ENCODE data around the gene XYLT1.

Gene XYLT1

GRCh38 chr16:17184026-17184425 is 286.7 kb downstream of the XYLT1 start:
- H3K27ac ChIP-seq (ENCODE audit: low read depth, low read length) = no peak overlapping the region
- H2AK5ac ChIP-seq (ENCODE audit: low read length) = no peak overlapping the region
- H4K8ac ChIP-seq (ENCODE audit: low read depth, low read length) = no peak overlapping the region
- no peak overlapping the region for H3K4me3 ChIP-seq (ENCODE audit: low read length)
- no peak overlapping the region for H2BK120ac ChIP-seq (ENCODE audit: low read depth, low read length)
- H2BK5ac ChIP-seq (ENCODE audit: low read length) = no peak overlapping the region
- H2BK15ac ChIP-seq (replicated peaks; ENCODE audit: low read depth) = no peak overlapping the region
- H4K5ac ChIP-seq (ENCODE audit: low read length) = no peak overlapping the region
- no peaks in the 10 kb centered on the region for H3K79me1 ChIP-seq (ENCODE audit: low read length)
- no peaks in the 10 kb centered on the region for H3K4me1 ChIP-seq (ENCODE audit: control insufficient read depth, low read depth, low read length)
- no peaks in the 10 kb centered on the region for H3K27me3 ChIP-seq (ENCODE audit: insufficient read depth, low read length, poor library complexity)
- H3K23ac ChIP-seq (ENCODE audit: low read length) = no peak overlapping the region
- no peak overlapping the region for H3K4ac ChIP-seq (ENCODE audit: low read depth, low read length)
- no peak overlapping the region for H3K9ac ChIP-seq (ENCODE audit: low read length)
- no peaks in the 10 kb centered on the region for H3K79me2 ChIP-seq (ENCODE audit: control insufficient read depth, insufficient read depth, low read length)
- WGBS (ENCODE audit: extremely low coverage, insufficient coverage, low lambda C conversion rate) = no CpG with 5 or more reads among the region's 7 CpGs
- H3K4me2 ChIP-seq (ENCODE audit: low read length) = no peak overlapping the region
- H3K36me3 ChIP-seq (ENCODE audit: control insufficient read depth, insufficient read depth, low read length) = no peaks in the 10 kb centered on the region
- H3K18ac ChIP-seq (ENCODE audit: low read length) = no peak overlapping the region
- no peak overlapping the region for H3K56ac ChIP-seq (ENCODE audit: low read length)
- no peak for DNase-seq

- Histone ChIP-seq H3K27me3 (ENCODE audit: insufficient read depth, low read length, poor library complexity) (no peaks in the 10 kb centered on the region), H4K5ac (ENCODE audit: low read length) (no peak overlapping the region), H3K27ac (ENCODE audit: low read depth, low read length) (no peak overlapping the region), H3K4ac (ENCODE audit: low read depth, low read length) (no peak overlapping the region), H3K4me1 (ENCODE audit: control insufficient read depth, low read depth, low read length) (no peaks in the 10 kb centered on the region), H2BK120ac (ENCODE audit: low read depth, low read length) (no peak overlapping the region), H3K4me3 (ENCODE audit: low read length) (no peak overlapping the region), H3K79me2 (ENCODE audit: control insufficient read depth, insufficient read depth, low read length) (no peaks in the 10 kb centered on the region), H3K9ac (ENCODE audit: low read length) (no peak overlapping the region), H3K4me2 (ENCODE audit: low read length) (no peak overlapping the region), H2BK15ac (replicated peaks; ENCODE audit: low read depth) (no peak overlapping the region), H3K36me3 (ENCODE audit: control insufficient read depth, insufficient read depth, low read length) (no peaks in the 10 kb centered on the region), H3K18ac (ENCODE audit: low read length) (no peak overlapping the region), H4K8ac (ENCODE audit: low read depth, low read length) (no peak overlapping the region), H3K56ac (ENCODE audit: low read length) (no peak overlapping the region), H2BK5ac (ENCODE audit: low read length) (no peak overlapping the region), H2AK5ac (ENCODE audit: low read length) (no peak overlapping the region), H3K23ac (ENCODE audit: low read length) (no peak overlapping the region), H3K79me1 (ENCODE audit: low read length) (no peaks in the 10 kb centered on the region)
- no peak for DNase-seq
- no CpG with 5 or more reads among the region's 14 CpGs for WGBS (ENCODE audit: extremely low coverage, insufficient coverage, low lambda C conversion rate)
These were observed 292.5 kb downstream of the XYLT1 start for GRCh38 chr16:17177959-17178905.

GRCh38 chr16:17177242-17177958 is 293.4 kb downstream of the XYLT1 start:
- H3K23ac ChIP-seq (ENCODE audit: low read length) = no peak overlapping the region
- no peak for DNase-seq
- H2AK5ac ChIP-seq (ENCODE audit: low read length) = no peak overlapping the region
- no peaks in the 10 kb centered on the region for H3K79me1 ChIP-seq (ENCODE audit: low read length)
- H3K9ac ChIP-seq (ENCODE audit: low read length) = no peak overlapping the region
- no peak overlapping the region for H3K4me3 ChIP-seq (ENCODE audit: low read length)
- no peak overlapping the region for H3K4me2 ChIP-seq (ENCODE audit: low read length)
- H3K18ac ChIP-seq (ENCODE audit: low read length) = no peak overlapping the region
- no peaks in the 10 kb centered on the region for H3K27me3 ChIP-seq (ENCODE audit: insufficient read depth, low read length, poor library complexity)
- no peaks in the 10 kb centered on the region for H3K36me3 ChIP-seq (ENCODE audit: control insufficient read depth, insufficient read depth, low read length)
- no peak overlapping the region for H4K5ac ChIP-seq (ENCODE audit: low read length)
- no peak overlapping the region for H2BK5ac ChIP-seq (ENCODE audit: low read length)
- H4K8ac ChIP-seq (ENCODE audit: low read depth, low read length) = no peak overlapping the region
- no peaks in the 10 kb centered on the region for H3K79me2 ChIP-seq (ENCODE audit: control insufficient read depth, insufficient read depth, low read length)
- H2BK15ac ChIP-seq (replicated peaks; ENCODE audit: low read depth) = no peak overlapping the region
- no peak overlapping the region for H3K27ac ChIP-seq (ENCODE audit: low read depth, low read length)
- H3K56ac ChIP-seq (ENCODE audit: low read length) = no peak overlapping the region
- no peak overlapping the region for H2BK120ac ChIP-seq (ENCODE audit: low read depth, low read length)
- WGBS (ENCODE audit: extremely low coverage, insufficient coverage, low lambda C conversion rate) = no CpG with 5 or more reads among the region's 6 CpGs
- H3K4ac ChIP-seq (ENCODE audit: low read depth, low read length) = no peak overlapping the region
- no peaks in the 10 kb centered on the region for H3K4me1 ChIP-seq (ENCODE audit: control insufficient read depth, low read depth, low read length)

- Histone ChIP-seq H3K36me3 (ENCODE audit: control insufficient read depth, insufficient read depth, low read length) (no peaks in the 10 kb centered on the region), H3K4ac (ENCODE audit: low read depth, low read length) (no peak overlapping the region), H3K27ac (ENCODE audit: low read depth, low read length) (no peak overlapping the region), H3K56ac (ENCODE audit: low read length) (no peak overlapping the region), H4K5ac (ENCODE audit: low read length) (no peak overlapping the region), H4K8ac (ENCODE audit: low read depth, low read length) (no peak overlapping the region), H3K79me2 (ENCODE audit: control insufficient read depth, insufficient read depth, low read length) (no peaks in the 10 kb centered on the region), H3K18ac (ENCODE audit: low read length) (no peak overlapping the region), H3K27me3 (ENCODE audit: insufficient read depth, low read length, poor library complexity) (no peaks in the 10 kb centered on the region), H3K79me1 (ENCODE audit: low read length) (no peaks in the 10 kb centered on the region), H3K4me2 (ENCODE audit: low read length) (no peak overlapping the region), H2BK120ac (ENCODE audit: low read depth, low read length) (no peak overlapping the region), H3K9ac (ENCODE audit: low read length) (no peak overlapping the region), H2BK15ac (replicated peaks; ENCODE audit: low read depth) (no peak overlapping the region), H2BK5ac (ENCODE audit: low read length) (no peak overlapping the region), H2AK5ac (ENCODE audit: low read length) (no peak overlapping the region), H3K4me3 (ENCODE audit: low read length) (no peak overlapping the region), H3K23ac (ENCODE audit: low read length) (no peak overlapping the region), H3K4me1 (ENCODE audit: control insufficient read depth, low read depth, low read length) (no peaks in the 10 kb centered on the region)
- DNase-seq = no peak
- WGBS (ENCODE audit: extremely low coverage, insufficient coverage, low lambda C conversion rate) = no CpG with 5 or more reads among the region's 6 CpGs
These were observed 294.6 kb downstream of the XYLT1 start for GRCh38 chr16:17176199-17176598.

GRCh38 chr16:17173281-17173680 is 297.5 kb downstream of the XYLT1 start:
- Histone ChIP-seq H3K79me1 (ENCODE audit: low read length) (no peaks in the 10 kb centered on the region), H3K36me3 (ENCODE audit: control insufficient read depth, insufficient read depth, low read length) (no peaks in the 10 kb centered on the region), H3K4me2 (ENCODE audit: low read length) (no peak overlapping the region), H2BK5ac (ENCODE audit: low read length) (no peak overlapping the region), H2AK5ac (ENCODE audit: low read length) (no peak overlapping the region), H3K9ac (ENCODE audit: low read length) (no peak overlapping the region), H3K18ac (ENCODE audit: low read length) (no peak overlapping the region), H4K8ac (ENCODE audit: low read depth, low read length) (no peak overlapping the region), H2BK15ac (replicated peaks; ENCODE audit: low read depth) (no peak overlapping the region), H3K4me3 (ENCODE audit: low read length) (no peak overlapping the region), H3K23ac (ENCODE audit: low read length) (no peak overlapping the region), H4K5ac (ENCODE audit: low read length) (no peak overlapping the region), H3K4me1 (ENCODE audit: control insufficient read depth, low read depth, low read length) (no peaks in the 10 kb centered on the region), H3K27me3 (ENCODE audit: insufficient read depth, low read length, poor library complexity) (no peaks in the 10 kb centered on the region), H3K56ac (ENCODE audit: low read length) (no peak overlapping the region), H3K4ac (ENCODE audit: low read depth, low read length) (no peak overlapping the region), H2BK120ac (ENCODE audit: low read depth, low read length) (no peak overlapping the region), H3K27ac (ENCODE audit: low read depth, low read length) (no peak overlapping the region), H3K79me2 (ENCODE audit: control insufficient read depth, insufficient read depth, low read length) (no peaks in the 10 kb centered on the region)
- DNase-seq = no peak
- WGBS (ENCODE audit: extremely low coverage, insufficient coverage, low lambda C conversion rate) = no CpG with 5 or more reads among the region's 6 CpGs
